Activated CD8-positive, alpha-beta memory T cell treated with anti-CD3 and anti-CD28 coated beads, Interleukin-2, amount 50 U/mL, for 24 hours (primary cell): ENCODE measurements around the gene GPR61.

Experiments
- DNase-seq: peaks from one replicate; pipeline ENCODE4 v3.0.0-alpha.2; 2020; ENCODE audit errors: extremely low read depth

The GPR61 gene

GRCh38 chr1:109569323-109569722 is 29.7 kb downstream of the GPR61 start:
- no peak for DNase-seq

DNA sequence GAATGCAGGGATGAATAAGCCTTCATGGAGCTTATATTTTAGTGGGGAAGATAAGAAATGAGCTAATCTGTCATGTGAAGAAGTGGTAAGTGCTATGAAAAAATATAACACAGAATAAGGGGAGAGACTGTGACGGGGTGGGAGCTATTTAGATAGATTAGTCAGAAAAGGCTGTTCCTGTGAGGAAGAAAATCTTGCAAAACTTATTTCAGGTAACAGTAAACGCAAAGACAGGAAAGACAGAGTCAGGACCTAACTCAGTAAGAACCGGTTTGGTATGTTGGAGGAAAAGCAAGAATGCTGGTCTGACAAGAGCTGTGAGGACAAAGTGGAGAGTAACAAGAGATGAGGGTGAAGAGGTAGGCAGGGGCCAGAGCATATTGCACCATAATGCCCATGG is 30.7 kb downstream of the GPR61 start:
- no peak for DNase-seq

DNA sequence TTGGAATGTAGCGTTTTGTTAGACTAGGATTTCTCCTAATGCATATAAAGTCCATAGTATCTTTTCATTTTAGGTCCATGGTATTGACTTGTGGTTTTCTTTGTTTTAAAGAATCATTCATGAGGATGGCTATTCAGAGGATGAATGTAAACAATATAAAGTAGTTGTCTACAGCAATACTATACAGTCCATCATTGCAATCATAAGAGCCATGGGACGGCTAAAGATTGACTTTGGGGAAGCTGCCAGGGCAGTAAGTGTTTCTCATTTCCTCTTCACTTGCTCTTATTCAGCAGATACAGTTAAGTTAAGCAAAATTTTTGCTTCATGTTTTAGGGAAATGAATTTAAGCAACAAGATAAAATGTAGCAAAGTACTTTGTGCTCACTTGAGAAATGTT is 34.1 kb downstream of the GPR61 start:
- DNase-seq = no peak

DNA sequence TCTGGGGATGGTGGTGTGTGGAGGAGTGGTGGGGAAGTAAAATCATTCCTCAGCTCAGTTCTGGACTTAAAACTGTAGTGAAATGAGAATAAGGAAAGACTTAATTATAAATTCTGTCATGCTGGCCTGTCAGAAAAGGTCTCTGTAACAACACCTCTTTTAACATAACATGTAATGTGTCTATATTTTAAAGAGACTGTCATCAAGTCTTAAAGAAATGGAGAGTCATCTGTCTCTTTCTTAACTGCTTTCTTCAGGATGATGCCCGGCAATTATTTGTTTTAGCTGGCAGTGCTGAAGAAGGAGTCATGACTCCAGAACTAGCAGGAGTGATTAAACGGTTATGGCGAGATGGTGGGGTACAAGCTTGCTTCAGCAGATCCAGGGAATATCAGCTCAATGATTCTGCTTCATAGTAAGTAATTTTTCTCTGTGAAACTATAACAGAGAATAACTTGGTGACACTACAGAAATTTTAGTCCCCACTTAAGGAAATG is 39.3 kb downstream of the GPR61 start:
- no peak for DNase-seq

- no peak for DNase-seq
Measured at GRCh38 chr1:109579491-109579890, 39.8 kb downstream of the GPR61 start.

- DNase-seq = no peak
Measured at GRCh38 chr1:109582021-109582420, 42.3 kb downstream of the GPR61 start.

DNA sequence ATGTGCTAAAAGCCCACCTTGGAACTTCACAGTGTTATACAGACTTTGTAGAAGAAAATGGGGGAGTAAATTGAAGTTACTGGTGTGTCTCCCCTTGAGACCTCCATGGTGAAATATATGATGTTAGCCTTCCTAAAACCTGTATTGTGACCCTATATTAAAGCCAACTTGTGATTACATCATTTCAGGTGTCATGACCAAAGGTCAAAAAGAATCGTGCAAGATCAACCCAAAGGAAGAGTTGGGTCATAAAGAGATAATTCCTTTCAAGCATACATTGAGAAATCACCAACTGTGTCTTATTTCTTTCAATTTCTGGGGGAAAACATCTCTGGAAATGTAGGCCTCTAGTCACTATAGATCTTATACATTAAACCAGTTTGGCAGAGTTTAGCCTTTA is 45.1 kb downstream of the GPR61 start:
- no peak for DNase-seq

DNA sequence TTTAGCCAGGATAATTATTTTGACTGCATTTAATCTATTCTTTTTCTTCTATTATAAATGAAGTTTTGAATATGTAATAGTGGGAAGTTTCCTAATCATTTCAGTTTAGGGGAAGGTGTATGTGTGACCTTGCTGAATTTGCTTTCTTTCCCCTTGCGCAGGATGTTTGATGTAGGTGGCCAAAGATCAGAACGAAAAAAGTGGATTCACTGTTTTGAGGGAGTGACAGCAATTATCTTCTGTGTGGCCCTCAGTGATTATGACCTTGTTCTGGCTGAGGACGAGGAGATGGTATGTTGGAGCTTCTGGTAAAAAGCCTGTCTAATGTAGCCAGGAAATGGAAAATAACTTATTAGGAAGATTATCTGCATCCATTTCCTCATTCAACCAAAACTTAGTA is 46.4 kb downstream of the GPR61 start:
- DNase-seq = no peak

DNA sequence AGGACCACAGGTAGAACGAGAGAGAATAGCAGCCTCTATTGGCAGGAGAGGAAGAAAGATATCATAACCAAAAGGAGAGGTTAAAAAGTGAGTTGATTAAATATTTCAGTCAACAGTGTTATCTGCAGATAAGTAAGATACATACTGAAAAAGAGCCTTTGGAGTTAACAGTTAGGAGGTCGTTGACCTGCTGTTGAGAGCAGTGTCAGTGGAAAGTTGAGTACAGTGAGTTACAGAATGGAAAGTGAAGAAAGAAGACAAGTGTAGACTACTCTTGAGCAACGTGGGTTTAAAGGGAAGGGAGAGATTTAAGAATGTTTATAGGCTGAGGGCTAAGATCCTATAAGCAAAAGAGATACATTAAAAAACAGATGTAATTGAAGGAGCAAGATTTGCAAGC is 49.5 kb downstream of the GPR61 start:
- no peak for DNase-seq

DNA sequence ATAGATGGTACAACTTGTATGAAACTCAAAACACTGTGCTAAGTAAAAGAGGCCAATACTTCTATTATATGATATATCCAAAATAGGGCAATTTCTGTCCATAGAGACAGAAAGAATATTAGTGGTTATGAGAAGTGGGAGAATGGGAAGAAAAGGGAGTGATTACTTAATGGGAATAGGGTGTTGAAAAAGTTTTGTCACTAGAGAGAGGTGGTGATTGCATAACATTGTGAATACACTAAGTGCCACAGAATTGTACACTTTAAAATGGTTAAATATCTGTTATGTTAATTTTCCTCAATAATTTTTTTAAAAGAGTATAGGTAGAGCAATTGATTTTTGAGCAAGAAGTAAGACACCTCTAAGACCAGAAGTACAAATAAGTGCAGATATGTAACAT is 50.0 kb downstream of the GPR61 start:
- DNase-seq = no peak

DNA sequence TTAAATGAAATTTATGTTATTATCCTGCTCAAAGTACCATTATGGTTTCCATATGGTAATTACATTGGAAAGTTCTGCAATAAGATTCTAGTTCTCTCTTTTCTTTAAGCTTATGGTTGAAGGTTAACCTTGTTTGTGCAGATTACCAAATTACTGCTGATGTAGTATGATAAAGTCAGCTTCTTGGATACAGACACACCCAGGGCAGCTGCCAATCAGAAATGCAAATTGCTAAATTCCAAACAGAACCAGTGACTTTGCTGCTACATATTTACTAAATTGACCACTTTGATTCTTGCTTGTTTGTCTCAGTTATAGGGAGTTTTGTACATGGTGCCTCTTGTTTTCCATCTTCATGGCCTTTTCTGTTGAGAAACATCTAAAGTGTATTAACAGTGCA is 53.2 kb downstream of the GPR61 start:
- DNase-seq = no peak

GRCh38 chr1:109595531-109595930 is 55.9 kb downstream of the GPR61 start:
- no peak for DNase-seq
